NCI-H2081 (cell line): ENCODE measurements around the gene FCGBP.
"Not testable (repeated sequence)": the region's sequence is repeated elsewhere in the genome, so short reads cannot be mapped to it uniquely, and the experiment has no call there.

Experiments
- DNase-seq, 2 experiments: peaks; one replicate each; lab custom pipeline; 2025; lab: John Stamatoyannopoulos, UW

FCGBP gene

GRCh38 chr19:39917561-39918182 lies 16.8 kb downstream of the FCGBP start:
- no peak for DNase-seq

GRCh38 chr19:39916851-39917396 lies 17.5 kb downstream of the FCGBP start:
- no peak for DNase-seq

GRCh38 chr19:39916236-39916635 lies 18.2 kb downstream of the FCGBP start:
- no peak for DNase-seq

- no peak for DNase-seq
These were observed 18.6 kb downstream of the FCGBP start for GRCh38 chr19:39915848-39916215.

- no peak for DNase-seq
These were observed 19.2 kb downstream of the FCGBP start for GRCh38 chr19:39915101-39915847.

GRCh38 chr19:39913682-39914333 lies 20.6 kb downstream of the FCGBP start:
- DNase-seq: no peak

- no peak for DNase-seq
These were observed 25.6 kb downstream of the FCGBP start for GRCh38 chr19:39908803-39909202.

- DNase-seq: no peak
These were observed 27.4 kb downstream of the FCGBP start for GRCh38 chr19:39906820-39907611.

- no peak for DNase-seq
These were observed 28.2 kb downstream of the FCGBP start for GRCh38 chr19:39906283-39906682.

GRCh38 chr19:39903486-39904091 lies 30.8 kb downstream of the FCGBP start:
- not testable (repeated sequence) for DNase-seq

- not testable (repeated sequence) for DNase-seq
These were observed 32.1 kb downstream of the FCGBP start for GRCh38 chr19:39902326-39902725.

- not testable (repeated sequence) for DNase-seq
These were observed 32.8 kb downstream of the FCGBP start for GRCh38 chr19:39901681-39902080.

- DNase-seq: not testable (repeated sequence)
These were observed 35.6 kb downstream of the FCGBP start for GRCh38 chr19:39898858-39899257.

- DNase-seq: not testable (repeated sequence)
These were observed 36.8 kb downstream of the FCGBP start for GRCh38 chr19:39897511-39898245.

GRCh38 chr19:39895096-39895495 lies 39.3 kb downstream of the FCGBP start:
- not testable (repeated sequence) for DNase-seq

GRCh38 chr19:39894236-39894606 lies 40.2 kb downstream of the FCGBP start:
- DNase-seq: not testable (repeated sequence)

- DNase-seq: not testable (repeated sequence)
These were observed 40.8 kb downstream of the FCGBP start for GRCh38 chr19:39893366-39894235.

GRCh38 chr19:39892506-39892902 lies 41.9 kb downstream of the FCGBP start:
- not testable (repeated sequence) for DNase-seq

GRCh38 chr19:39891660-39892505 lies 42.6 kb downstream of the FCGBP start:
- not testable (repeated sequence) for DNase-seq
